ENCODE data around the gene SERGEF.
"Not testable (repeated sequence)": the region's sequence is repeated elsewhere in the genome, so short reads cannot be mapped to it uniquely, and the experiment has no call there.

SERGEF gene

DNA sequence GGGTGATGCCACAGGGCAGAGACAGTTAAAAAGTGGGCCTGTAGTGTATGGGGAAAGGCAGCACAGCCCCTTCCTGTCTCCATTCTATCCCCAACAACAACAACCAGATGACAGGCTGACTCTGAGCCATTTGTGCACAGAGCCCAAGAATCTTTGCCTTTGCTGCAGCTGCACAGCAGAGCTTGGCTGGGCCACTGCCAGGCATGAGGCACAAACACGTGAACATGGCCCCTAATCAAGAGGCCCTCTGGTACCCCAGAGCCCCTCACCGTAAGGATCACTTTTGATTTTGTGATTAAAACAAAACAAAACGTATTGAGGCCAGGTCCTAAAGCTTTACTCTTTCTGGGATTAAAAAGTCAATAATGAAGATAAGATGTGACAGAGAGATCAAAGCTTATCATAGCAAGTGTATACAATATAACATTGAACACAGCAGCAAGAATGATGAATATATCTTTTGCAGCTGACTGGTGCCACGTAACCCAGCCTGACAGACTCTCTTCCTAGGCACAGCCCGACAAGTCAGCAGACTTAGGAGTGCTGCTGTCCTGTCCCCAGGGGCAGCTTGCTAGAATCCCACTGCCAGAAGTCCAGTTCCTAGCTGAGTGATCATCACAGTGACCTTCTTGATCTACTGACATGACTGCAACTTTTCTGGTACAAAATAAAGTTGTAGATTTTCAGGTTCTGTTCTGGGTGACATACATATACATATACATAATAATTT lies 117.8 kb downstream of the SERGEF start:
- TF ChIP-seq ZNF274 (IDR thresholded peaks at IDR 0.05; ENCODE audit: low read depth, low read length), result no peak
- H3K4me3 ChIP-seq (ENCODE audit: low read length), result no peak overlapping the region

- no peak for TF ChIP-seq ZNF274 (IDR thresholded peaks at IDR 0.05; ENCODE audit: low read depth, low read length)
Measured at GRCh38 chr11:17892409-17892808, 120.4 kb downstream of the SERGEF start.

DNA sequence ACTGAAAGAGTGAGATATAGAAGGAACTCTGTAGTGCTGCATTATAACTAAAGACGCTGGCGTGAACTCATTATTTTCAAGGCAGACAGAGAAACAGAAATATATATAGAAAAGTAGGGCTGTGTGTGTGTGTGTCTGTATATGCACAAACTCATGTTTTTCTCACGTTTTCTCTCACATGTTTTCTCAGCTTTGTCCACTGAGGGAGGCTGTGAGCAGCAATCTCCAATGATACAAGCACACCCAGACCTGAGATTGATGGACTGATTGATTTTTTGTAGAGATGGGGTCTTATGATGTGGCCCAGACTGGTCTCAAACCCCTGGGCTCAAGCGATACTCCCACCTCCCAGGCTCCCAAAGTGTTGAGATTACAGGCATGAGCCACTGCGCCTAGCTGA lies 122.5 kb downstream of the SERGEF start:
- TF ChIP-seq ZNF274 (IDR thresholded peaks at IDR 0.05; ENCODE audit: low read depth, low read length), result no peak
- H3K4me3 ChIP-seq (ENCODE audit: low read length), result no peak overlapping the region

More at GRCh38 chr11:17892409-17892808, 120.4 kb downstream of the SERGEF start:
- H3K4me3 ChIP-seq (ENCODE audit: low read length), result no peak overlapping the region

DNA sequence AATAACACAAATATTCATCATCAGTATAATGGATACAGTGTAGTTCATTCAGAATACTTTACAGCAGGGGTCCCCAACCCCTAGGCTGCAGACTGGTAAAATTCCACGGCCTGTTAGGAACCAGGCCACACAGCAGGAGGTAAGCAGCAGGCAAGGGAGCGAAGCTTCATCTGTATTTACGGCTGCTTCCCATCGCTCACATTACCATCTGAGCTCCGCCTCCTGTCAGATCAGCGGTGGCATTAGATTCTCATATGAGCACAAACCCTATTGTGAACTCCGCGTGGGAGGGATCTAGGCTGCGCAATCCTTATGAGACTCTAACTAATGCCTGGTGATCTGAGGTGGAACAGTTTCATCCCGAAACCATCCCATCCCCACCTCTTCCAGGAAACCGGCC lies 125.1 kb downstream of the SERGEF start:
- TF ChIP-seq ZNF274 (IDR thresholded peaks at IDR 0.05; ENCODE audit: low read depth, low read length), result no peak
- no peak overlapping the region for H3K4me3 ChIP-seq (ENCODE audit: low read length)

DNA sequence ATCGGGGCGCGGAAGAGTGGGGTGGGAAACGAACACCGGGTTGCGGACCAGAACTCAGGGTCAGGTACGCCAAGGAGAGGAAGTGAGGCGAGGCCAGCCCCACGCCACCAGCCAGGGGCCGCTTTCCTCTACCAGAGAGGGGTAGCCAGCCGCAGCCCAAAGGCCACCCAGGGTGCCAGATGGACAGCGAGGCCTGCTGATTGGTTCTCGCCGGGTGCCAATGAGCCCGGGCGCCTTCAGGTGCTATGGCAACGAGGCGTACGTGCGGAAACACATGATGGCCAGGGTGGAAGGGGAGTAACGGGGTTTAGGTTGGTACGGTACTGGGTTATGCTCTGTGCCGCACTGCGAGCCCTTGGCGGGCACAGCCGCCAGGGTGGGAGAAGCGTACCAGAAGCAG lies 128.9 kb downstream of the SERGEF start:
- TF ChIP-seq ZNF274 (IDR thresholded peaks at IDR 0.05; ENCODE audit: low read depth, low read length), result no peak
- H3K4me3 ChIP-seq (ENCODE audit: low read length), result no peak overlapping the region

DNA sequence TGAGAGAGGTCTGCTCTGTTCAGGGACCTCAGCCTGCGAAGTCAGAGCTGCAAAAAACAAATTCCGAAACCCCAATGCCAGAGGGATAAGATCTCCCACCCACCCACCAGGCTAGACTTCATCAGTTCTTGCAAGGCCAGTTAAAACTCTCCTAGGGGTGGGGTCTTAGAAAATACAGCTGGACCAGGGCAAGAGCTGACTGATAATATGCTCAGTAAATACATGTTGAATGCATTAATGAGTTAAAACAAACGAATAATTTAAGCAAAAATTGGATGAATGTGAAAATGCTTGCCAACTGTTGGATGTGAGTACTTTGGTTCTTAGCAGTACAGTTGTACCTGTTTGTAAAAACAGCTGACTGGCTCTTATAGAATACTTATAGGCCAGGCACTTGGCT lies 129.8 kb downstream of the SERGEF start:
- H3K4me3 ChIP-seq (ENCODE audit: low read length), result no peak overlapping the region
- no peak for TF ChIP-seq ZNF274 (IDR thresholded peaks at IDR 0.05; ENCODE audit: low read depth, low read length)

DNA sequence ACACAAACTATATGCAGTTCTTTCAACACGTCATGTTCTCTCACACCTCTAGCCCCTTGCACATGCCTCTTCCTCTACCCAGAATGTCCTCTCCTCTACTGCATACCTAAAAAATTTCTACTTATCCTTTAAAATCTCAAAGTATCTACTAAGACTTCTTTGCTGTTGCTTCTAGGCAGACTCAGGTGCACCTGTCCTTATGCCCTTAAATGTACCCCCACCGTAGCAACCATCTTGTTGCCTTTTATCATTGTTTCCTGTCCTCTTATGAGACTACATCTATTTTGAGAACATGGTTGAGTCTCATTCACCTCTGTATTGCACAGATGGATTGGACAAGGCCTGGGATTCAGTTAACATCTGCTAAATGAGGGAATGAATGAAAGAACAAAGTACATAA lies 134.1 kb downstream of the SERGEF start:
- TF ChIP-seq ZNF274 (IDR thresholded peaks at IDR 0.05; ENCODE audit: low read depth, low read length), result no peak
- H3K4me3 ChIP-seq (ENCODE audit: low read length), result no peak overlapping the region

DNA sequence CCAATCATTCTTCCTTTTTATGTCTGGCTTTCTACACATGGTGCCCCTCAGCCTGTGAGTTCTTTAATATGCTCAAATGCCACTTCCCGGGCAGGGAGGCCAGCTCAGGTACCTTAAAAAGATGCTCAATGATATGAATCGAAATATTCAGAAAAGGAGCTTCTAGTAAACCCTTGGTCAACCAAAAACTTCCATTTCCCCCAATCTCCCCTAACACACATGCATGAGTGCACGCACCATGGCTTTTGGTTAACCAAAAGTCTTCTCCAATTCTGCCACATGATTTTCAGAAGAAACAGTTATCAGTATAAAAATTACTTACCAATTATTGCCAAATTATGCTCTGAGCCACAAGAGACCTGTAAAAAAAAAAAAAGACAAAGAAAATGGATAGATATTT lies 135.0 kb downstream of the SERGEF start:
- TF ChIP-seq ZNF274 (IDR thresholded peaks at IDR 0.05; ENCODE audit: low read depth, low read length), result no peak
- H3K4me3 ChIP-seq (ENCODE audit: low read length), result no peak overlapping the region

- TF ChIP-seq ZNF274 (IDR thresholded peaks at IDR 0.05; ENCODE audit: low read depth, low read length), result no peak
- no peak overlapping the region for H3K4me3 ChIP-seq (ENCODE audit: low read length)
Measured at GRCh38 chr11:17876827-17877226, 136.0 kb downstream of the SERGEF start.

- H3K4me3 ChIP-seq (ENCODE audit: low read length), result no peak overlapping the region
- TF ChIP-seq ZNF274 (IDR thresholded peaks at IDR 0.05; ENCODE audit: low read depth, low read length), result no peak
Measured at GRCh38 chr11:17875891-17876290, 137.0 kb downstream of the SERGEF start.

DNA sequence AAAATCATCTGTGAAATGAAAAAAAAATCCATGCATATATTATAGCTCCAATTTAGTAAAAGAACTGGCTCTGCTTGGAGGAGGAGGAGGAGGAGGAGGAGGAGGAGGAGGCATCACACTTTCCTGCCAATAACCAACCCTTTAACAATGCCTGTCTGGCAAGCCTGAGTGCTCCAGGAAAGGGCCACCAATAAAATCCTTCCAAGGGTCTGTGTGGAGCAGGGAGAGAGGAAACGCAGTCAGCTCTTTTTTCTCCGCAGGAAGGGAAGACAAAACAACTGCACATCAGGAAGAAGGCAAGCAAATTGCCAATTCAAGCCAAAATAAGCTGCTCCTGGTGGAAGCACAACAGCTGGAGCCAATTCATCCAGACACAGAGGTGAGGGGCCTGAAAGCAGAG lies 139.3 kb downstream of the SERGEF start:
- no peak for TF ChIP-seq ZNF274 (IDR thresholded peaks at IDR 0.05; ENCODE audit: low read depth, low read length)
- H3K4me3 ChIP-seq (ENCODE audit: low read length), result no peak overlapping the region

GRCh38 chr11:17868398-17868797 lies 144.4 kb downstream of the SERGEF start:
- H3K4me3 ChIP-seq (ENCODE audit: low read length), result not testable (repeated sequence)

GRCh38 chr11:17867341-17867740 lies 145.5 kb downstream of the SERGEF start:
- no peak for TF ChIP-seq ZNF274 (IDR thresholded peaks at IDR 0.05; ENCODE audit: low read depth, low read length)
- no peak overlapping the region for H3K4me3 ChIP-seq (ENCODE audit: low read length)

GRCh38 chr11:17865765-17866428 lies 146.9 kb downstream of the SERGEF start:
- no peak for TF ChIP-seq ZNF274 (IDR thresholded peaks at IDR 0.05; ENCODE audit: low read depth, low read length)
- H3K4me3 ChIP-seq (ENCODE audit: low read length), result no peak overlapping the region

- TF ChIP-seq ZNF274 (IDR thresholded peaks at IDR 0.05; ENCODE audit: low read depth, low read length), result no peak
- H3K4me3 ChIP-seq (ENCODE audit: low read length), result no peak overlapping the region
Measured at GRCh38 chr11:17864478-17864941, 148.3 kb downstream of the SERGEF start.
